Astrocyte of the cerebellum (primary cell): Measurements from ENCODE around the gene ADCY3.

ENCODE experiments used
- DNase-seq: peaks from one replicate; pipeline ENCODE4 v3.0.0-alpha.2; 2011; ENCODE audit warnings: low read depth
- H3K4me3 ChIP-seq: 2 replicates; pipeline ENCODE4 v1.5.1; 2011; ENCODE audit warnings: mild to moderate bottlenecking, low read depth, low read length, moderate library complexity
- in situ Hi-C: cut with HindIII; loops from 2 replicates; pipeline ENCODE4 v1.10.0; 2017; ENCODE audit warnings: low sequenced_read_pairs
- TF ChIP-seq, protein P1 (sequence below): IDR thresholded peaks from 2 replicates; pipeline ENCODE4 v1.5.1; 2012; ENCODE audit warnings: low read length, low read depth, moderate library complexity, mild to moderate bottlenecking; ENCODE audit errors: missing control alignments

Gene ADCY3

DNA sequence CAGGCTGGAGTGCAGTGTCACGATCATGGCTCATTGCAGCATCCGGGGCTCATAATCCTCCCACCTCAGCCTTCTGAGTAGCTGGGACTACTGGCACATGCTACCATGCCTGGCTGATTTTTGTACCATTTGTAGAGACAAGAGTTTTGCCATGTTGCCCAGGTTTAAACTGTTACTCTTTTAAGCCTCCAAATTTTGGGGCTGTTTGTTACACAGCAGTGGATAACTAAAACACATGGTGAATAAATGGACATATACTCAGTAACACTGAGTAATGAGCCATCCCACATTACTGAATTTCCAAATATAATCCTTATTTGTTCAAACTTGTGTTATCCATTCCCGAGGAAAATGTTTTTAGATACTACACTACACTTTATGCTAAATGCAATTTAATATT lies 9.8 kb downstream of the ADCY3 start:
- in situ Hi-C loops, result no loop called here
- TF ChIP-seq, protein P1, sequence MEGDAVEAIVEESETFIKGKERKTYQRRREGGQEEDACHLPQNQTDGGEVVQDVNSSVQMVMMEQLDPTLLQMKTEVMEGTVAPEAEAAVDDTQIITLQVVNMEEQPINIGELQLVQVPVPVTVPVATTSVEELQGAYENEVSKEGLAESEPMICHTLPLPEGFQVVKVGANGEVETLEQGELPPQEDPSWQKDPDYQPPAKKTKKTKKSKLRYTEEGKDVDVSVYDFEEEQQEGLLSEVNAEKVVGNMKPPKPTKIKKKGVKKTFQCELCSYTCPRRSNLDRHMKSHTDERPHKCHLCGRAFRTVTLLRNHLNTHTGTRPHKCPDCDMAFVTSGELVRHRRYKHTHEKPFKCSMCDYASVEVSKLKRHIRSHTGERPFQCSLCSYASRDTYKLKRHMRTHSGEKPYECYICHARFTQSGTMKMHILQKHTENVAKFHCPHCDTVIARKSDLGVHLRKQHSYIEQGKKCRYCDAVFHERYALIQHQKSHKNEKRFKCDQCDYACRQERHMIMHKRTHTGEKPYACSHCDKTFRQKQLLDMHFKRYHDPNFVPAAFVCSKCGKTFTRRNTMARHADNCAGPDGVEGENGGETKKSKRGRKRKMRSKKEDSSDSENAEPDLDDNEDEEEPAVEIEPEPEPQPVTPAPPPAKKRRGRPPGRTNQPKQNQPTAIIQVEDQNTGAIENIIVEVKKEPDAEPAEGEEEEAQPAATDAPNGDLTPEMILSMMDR, result no peak

GRCh38 chr2:24909555-24910177 lies 10.4 kb downstream of the ADCY3 start:
- in situ Hi-C loops, result no loop called here
- DNase-seq, result peak; percentile 90
- TF ChIP-seq, protein P1, result no peak
- no peak overlapping the region for H3K4me3 ChIP-seq

More for the DNA sequence above, 9.8 kb downstream of the ADCY3 start:
- no peak overlapping the region for H3K4me3 ChIP-seq
- DNase-seq, result no peak

DNA sequence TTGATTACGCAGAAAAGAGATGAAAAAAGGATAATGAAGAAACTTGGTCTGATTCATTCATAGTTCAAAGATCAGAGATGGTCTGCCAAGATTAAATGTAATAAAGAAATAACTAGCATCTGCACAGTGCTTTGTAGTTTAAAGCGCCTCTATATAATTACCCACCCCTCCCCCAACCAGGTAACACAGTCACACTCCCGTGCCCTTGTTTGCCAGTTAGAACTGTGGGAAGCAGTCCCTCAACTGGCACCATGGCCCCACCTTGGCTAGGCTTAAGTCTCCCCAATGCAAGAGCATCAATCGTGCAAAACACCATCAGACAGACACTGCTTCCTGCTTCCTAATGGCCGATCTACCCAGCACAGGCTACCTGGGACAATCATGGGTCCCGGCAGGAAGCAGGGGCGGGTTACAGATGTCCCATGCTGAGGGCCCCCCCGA lies 11.6 kb downstream of the ADCY3 start:
- DNase-seq, result no peak
- in situ Hi-C loops, result no loop called here
- TF ChIP-seq, protein P1, result no peak
- H3K4me3 ChIP-seq, result no peak overlapping the region

DNA sequence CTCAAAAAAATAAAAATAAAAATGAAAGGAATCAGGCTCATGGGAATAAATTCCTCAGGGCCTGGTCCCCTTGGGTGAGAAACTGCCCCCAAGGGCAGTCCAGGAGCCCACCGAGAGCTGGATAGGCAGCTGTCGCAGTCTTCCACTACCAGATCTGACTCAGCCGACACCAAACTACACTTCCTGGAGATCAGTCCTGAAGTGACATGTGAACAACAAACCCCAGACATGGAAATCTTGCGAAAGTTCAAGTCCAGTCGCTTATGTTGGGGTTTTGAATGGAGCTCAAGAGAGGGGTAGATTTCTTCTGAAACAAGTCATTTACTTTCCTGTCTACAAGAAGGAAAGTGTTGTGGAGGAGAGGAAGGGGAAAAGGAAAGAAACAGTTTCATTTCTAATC lies 12.9 kb downstream of the ADCY3 start:
- DNase-seq, result no peak
- H3K4me3 ChIP-seq, result no peak overlapping the region
- in situ Hi-C loops, result no loop called here
- TF ChIP-seq, protein P1, result no peak

DNA sequence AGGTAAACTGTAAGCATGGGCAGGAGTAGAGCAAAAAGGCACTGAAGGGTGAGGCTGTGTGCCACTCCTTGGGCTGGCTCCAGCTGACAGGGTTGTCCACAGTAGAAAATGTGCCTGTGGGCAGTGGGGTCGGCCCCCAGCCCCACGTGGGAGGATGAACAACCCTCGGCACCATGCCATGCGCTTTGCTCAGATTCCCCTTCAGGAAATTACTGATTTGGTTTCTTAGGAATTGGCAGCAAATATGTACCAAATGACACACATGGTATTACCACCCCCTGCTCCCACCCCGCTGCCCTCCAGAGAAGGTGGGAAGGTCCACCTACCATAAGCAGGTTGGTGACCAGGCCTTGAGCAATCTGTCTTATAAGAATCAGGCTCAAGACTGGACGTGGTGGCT lies 13.6 kb downstream of the ADCY3 start:
- no peak for DNase-seq
- in situ Hi-C loops, result no loop called here
- TF ChIP-seq, protein P1, result no peak
- no peak overlapping the region for H3K4me3 ChIP-seq

- no peak overlapping the region for H3K4me3 ChIP-seq
- in situ Hi-C loops, result no loop called here
- no peak for DNase-seq
- TF ChIP-seq, protein P1, result no peak
These were observed 16.6 kb downstream of the ADCY3 start for GRCh38 chr2:24903161-24904103.
